Globus pallidus (tissue), 1 donor: Measurements from ENCODE around the gene PCSK6.
"Not testable (repeated sequence)": the region's sequence is repeated elsewhere in the genome, so short reads cannot be mapped to it uniquely, and the experiment has no call there.

ENCODE experiments used
- DNase-seq: peaks from one replicate; pipeline ENCODE4 v3.0.0-alpha.2; 2015; ENCODE audit warnings: low spot score

The PCSK6 gene

DNA sequence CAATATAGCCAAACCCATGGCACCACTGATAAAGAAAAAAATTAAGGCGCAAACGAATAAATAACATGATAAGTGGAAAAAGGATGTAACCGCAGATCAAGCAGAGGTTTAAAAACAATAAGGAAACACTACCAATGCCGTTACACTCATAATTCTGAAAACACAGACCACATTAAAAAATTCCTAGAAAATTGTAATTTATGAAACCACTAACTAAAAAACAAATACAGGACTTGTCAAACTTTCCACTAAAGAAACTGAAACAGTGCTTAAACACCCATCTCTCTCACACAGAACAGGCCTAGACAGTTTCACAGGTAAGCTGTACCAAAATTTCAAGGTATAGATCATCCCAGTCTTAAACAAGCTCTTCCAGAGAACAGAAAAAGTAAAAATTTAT lies 28.4 kb downstream of the PCSK6 start:
- DNase-seq: no peak

DNA sequence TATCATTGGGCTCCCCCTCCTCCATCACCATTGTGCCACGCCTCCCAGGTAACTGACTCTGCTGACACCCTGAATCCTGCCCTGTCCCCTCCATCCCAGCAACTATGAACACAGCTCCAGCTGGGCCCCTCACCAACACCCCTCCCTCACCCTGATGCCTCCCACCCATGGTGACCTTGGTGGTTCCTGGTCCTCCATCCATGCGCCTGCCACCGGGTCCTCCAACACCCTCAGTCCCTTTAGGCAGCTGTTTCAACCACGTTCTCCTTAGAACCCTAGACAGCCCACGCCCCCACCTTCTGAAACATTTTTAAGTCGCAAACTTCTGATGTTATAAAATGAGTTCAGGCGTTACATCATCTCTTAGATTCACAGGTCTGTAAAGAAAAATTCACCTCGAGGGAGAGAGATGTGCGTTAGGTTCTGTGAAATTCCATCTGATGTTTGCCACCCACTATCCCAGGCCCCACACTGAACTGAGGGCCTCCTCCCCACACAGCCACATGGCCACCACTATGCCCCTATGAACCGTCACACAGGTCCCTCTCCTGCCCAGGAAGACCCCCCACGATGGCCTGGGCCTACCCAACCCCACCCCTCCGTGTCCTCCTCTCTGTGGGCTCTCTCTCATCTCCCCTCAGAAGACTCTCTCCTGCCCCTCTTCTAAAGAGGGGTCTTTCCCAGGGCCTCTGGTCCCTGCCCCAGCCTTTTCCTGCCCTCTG lies 29.8 kb downstream of the PCSK6 start:
- no peak for DNase-seq

DNA sequence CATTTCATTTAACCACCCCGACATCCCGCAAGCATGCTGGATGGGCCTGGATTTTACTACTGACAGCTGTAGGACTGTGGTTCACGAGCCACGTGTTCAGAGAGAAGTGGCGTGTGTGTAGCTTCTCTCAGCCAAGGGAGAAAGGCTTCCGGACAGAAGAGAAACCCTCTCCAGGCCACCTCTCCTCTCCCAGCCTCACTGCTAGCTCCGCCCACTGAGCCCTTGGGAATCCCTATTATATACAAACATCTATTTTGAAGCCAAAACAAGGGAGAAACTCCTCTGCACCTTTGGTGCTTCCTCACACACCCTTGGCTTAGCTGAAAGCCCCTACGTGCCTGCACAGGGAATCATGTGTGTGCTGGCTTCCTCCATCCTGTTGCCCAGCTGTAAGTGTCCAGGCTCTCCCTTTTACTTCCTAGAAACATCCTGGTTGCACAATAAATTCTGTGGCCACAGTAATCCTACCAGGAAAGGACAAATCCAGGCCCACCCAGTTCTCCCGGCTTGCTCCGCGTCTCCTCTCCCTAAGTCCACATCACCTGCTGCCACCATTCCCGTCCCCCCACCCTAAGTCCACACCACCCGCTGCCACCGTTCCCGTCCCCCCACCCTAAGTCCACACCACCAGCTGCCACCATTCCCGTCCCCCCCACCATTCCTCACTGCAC lies 30.5 kb downstream of the PCSK6 start:
- DNase-seq: no peak

DNA sequence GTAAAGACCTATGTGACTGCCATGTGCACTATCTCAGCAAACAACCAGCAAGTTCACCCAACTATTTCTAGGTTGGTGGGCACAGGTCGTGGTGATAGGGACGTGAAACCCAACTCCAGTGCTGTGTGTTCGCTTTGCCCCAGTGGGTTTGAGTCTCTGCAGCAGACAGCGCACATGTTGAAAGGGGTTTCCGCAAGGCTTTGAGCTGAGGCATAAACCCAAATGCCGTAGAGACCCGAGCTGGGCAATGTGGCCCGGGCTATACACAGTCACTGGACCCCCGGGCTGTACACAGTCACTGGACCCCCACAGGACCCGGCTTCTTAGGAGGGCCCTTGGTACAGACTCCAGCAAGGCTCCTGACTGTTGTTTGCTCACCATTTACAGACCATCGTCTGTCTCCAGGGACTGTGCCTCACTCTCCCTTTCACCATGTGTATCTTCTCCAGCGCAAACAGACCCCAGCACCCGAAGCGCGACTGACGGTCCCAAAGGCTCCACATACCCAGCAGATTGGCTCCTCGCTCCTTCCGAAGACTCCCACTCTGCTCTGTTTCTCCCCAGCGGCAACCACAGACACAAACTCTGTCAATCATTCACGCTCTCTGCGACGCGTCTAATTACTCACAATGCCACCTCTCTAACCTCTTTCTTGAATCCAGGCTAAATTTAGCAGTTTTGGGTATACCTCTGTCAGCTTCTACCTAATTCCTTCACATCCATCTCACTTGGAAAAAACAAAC lies 31.2 kb downstream of the PCSK6 start:
- no peak for DNase-seq

DNA sequence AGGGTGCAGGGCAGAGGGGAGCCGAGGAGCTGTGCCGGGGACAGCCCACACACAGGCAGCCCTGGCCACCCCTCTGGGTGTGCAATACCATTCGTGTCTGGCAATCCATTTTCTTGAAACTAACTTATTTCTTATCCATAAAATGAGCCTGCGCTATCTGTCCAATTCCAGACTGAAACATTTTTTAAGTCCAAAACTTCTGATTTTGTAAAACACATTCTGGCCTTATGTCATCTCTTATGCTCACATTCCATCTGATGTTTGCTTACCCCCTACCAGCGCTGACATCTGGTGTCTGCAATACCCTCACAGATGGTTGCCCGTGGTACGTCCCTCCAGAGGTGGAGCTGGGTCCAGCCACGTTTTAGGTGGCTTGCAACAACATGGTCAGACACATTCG lies 31.8 kb downstream of the PCSK6 start:
- DNase-seq: no peak

DNA sequence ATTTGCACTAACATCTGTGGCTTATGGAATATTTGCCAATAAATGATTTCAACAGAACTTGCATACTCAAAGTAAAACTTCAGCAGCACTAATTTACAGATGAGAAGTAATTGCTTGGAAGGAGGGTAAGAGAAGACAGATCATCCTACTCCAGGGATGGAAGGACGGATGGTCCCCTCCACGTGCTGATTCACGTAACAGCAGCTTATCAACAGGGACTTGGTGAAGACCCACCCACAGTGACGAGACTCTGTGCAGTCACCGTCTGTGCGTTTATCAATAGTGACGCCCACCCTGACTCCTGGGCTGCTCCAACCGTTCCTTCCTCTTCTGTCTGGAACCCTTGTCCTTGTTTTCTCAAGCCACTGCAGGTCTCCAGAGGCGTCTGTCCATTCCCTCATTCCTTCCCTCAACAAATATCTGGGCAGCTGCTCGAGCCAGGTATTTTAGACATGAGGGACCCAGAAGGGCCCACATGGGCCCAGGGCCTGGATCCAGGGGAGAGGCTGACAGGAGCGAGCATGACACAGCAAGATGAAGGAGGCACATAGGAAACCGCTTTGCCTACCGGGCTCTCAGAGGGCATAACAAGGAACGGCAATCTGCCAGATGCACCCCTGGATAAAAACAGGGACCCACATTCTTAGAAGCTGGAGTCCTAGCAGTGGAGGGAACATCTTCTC lies 33.3 kb downstream of the PCSK6 start:
- no peak for DNase-seq

DNA sequence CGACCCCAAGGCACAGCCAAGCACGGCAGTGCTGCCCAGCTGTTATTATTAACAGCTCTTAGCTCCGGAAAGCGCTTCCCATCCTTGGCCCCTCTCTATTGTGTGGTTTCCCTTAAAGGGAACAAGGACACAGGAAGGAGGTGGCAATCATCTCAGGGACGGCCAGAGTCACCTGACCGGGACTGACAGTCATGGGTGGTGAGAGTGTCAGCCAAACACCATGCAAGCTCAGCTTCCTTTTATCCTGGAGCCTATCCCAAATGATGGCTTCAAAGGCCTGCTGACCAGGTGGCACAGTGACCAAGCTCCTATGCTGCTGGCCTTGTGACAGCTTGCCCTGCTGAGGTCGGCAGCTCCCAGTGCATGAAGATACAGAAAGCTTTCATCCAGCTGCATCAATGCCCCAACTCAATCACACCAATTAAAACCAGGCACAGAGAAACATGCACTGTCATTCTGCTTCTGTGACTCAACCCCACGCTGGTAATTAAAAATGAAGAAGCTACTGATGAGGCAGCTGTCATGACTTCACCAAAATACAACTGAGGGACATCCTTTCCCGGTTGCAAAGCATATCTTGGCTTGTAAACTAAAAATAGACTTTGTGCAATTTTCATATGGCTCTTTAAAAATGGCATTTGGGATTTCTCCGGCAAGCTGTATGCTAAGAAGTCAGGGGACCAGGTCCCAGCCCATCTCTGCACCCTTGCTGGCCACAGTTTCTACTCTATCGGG lies 34.0 kb downstream of the PCSK6 start:
- DNase-seq: peak; percentile 85

DNA sequence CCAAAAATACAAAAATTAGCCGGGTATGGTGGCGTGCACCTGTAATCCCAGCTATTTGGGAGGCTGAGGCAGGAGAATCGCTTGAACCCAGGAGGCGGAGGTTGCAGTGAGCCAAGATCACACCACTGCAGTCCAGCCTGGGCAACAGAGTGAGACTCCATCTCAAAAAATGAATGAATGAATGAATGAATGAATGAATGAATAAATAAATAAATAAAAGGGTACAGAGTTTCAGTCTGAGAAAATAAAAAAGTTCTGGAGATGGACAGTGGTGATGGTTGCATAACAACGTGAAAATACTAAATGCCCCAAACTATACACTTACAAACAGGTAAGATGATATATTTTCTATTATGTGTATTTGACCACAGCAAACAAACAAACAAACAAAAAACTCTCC lies 34.7 kb downstream of the PCSK6 start:
- DNase-seq: not testable (repeated sequence)

DNA sequence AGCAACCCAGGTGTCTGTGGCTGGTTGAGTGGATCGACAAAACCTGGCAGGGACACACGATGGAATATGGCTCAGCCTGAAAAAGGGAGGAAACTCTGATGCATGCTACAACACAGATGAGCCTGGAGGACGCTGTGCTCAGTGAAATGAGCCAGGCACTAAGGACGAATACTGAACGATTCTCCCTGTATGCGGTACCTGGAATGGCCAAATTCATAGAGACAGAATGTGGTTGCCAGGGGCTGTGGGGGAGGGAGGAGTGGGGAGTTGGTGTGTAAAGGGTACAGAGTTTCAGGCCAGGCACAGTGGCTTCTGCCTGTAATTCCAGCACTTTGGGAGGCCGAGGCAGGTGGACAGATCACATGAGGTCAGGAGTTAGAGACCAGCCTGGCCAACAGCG lies 35.1 kb downstream of the PCSK6 start:
- no peak for DNase-seq

DNA sequence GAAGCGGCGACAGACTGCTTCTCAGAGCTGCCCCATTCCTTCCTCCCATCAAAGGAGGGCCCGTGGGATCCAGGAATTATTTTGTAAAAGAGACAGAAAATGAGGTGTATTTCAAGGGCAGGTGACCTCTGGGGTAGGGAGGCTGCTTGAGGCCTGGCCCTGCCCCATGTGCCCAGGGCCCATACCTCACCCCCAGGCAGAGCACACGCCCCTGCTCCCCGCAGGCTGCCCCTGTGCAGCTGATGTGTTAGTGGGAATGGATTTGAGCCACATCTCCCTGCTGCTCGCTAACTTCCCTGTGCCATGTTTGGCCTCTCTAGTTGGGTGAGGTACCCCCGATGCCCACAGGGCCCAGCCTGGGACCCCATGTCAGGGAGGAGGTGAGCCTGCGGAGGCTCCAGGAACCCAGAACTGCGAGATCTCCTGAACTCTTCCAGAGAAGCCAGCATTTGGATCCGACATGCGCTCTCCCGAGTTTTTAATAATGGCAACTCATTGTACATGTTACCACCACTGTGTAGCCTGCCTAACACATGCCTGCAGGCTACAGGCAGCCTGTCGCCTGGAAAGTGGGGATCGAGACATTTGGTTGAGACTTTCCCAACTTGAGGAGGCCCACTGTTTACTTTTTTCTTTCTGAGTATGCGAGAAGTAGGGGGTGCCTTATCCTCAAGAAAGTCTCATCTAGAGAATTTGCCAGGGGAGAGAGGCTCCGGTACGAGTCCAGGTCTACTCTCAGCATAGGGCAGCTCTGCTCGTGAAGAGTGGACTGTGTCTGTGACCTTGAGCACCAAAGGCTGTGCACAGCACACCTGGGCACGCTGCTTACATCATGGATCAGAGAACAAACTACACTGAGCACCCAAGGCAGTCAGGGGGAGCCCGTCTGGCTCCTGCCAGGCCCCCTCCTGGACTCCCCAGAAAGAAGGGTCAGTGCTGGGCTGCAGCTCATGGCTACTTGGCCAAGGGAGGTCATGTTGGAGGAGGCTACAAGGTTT lies 36.1 kb downstream of the PCSK6 start:
- no peak for DNase-seq

DNA sequence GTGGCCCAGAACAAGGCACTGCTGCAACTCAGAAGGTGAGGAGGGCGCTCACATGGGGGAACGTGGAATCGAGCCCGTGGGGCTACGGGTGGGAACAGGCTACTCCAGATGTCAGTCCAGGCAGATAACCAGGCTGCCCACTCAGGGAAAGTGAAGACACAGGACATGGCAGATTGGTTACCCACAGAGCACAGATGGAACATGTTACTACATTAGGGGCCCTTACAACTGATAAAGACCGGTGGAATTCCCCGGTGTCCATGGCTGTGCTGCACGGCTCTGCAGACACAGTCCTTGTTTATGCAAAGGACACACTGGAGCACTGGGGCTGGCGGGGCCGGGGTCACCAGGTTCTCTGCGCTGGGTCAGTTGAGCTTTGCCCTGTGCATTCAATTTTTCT lies 36.9 kb downstream of the PCSK6 start:
- DNase-seq: no peak

DNA sequence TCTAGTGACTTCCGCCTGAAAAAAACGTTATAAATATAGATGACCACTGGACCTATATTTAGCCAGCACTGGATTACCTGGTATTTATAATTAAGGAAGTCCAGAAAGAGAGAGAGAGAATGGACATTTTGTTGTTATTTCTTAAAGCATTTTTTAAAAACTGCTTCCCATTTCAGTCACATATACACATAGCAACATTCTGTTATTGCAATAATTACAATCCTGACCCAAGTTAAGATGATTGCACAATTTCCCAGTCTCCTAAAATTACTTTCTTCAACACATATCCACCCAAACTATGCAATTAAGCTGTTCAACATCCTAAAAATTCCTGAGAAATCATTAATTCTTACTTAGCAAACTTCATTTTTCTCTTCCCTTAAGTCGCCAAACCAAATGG lies 37.7 kb downstream of the PCSK6 start:
- DNase-seq: no peak

DNA sequence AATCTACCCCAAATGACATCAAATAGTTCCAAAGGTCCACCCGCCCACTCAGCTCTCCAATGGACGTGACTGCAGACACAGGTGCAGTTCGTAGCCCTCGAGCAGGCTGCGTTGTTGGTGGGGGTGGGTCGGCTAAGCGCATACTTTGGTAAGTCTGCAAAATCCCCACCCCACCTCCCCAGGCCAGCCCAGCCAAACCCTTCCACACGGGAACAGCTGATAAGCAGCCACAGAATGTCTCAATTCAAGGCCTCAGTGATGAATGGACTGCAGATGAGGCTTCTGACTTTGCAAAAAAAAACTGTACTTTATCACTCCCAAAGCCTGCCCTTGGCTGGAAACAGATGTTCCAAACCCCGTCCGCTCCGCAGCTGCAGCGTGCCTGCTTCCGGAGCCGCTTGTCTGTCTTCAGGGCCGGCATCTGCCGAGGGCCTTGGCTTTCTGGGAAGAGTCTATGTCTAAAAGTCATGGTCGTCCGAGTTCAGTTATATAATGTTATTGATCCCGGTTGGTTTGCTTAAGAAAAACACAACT lies 38.2 kb downstream of the PCSK6 start:
- no peak for DNase-seq

DNA sequence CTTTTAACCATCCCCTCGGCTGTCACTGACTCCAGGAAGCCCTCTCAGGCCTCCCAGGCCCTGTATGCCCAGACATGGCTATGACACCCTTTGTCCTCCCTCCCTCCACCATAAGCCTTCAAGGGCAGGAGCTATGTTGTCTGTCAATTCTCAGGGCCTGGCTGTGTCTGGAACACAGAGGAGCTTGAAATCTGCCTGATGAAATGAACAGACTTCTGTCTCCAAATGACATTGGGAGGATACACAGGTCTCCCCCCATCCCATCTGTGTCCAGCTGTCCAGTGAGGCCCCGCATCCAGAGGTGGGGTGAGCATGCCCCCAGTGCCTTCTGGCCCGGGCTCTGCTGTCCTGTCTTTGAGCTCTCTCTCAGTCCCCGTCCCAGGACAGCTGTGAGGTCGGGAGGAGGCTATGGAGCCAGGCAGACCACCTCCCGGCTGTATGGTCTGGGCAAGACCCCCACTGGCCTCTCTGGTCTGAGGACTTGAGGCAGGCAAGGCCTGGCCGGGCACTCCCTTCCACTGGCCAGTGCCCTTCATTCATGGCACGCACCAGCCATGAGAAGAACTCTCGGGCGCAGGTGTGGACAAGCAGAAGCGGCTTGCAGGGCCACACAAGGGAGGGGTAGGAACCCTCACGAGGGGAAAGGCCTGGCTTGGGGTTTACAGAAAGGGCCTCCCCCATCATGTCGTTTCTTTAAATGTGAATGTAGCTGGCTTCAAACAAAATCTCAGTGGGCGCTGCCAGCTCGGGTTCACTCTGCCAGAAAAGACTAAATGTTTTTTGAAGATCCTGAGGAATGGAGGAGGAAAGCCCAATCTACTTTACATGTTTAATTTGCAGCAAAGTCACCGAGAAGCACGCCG lies 38.9 kb downstream of the PCSK6 start:
- no peak for DNase-seq

DNA sequence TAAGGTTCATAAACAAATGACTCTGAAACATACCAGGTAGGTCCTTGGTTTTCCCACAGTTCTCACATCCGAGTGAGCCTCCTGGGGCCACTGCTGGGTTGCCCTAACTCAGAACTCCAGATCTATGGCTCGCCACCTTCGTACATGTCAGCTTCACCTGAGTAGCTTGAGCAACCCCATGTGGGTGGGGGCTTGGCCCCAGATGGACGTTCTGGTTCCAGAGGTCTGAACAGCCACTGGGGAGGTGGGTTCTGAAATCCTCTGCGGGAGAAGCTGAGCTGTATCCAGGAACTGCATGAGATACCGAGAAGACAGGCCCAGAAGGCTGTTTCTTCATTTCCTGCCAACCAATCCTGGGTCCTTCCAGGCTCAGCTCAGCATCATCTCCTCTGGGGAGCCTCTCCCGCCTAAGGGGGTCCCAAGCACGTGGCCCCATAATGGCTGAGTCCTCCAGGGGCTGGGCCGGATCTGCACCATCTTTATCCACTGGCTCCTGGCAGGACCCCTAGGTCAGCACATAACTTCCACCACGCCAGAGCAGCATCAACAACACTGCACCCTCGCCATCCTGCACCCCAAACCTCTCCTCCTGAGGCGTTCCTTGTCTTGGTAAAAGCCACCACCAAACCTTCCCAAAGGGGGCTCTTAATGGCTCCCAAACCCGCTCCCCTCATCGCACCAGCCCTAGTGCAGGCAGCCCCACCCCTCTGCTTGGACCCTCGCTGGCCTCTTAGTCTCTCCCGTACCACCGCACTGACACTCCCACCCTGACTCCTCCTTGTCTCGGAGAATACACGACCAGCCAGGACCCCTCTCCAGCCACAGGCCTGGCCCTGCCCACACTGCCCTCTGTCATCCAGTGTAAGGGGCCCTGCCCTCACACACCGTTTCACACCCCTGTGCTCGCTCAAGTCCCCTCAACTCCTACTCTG lies 39.8 kb downstream of the PCSK6 start:
- no peak for DNase-seq

DNA sequence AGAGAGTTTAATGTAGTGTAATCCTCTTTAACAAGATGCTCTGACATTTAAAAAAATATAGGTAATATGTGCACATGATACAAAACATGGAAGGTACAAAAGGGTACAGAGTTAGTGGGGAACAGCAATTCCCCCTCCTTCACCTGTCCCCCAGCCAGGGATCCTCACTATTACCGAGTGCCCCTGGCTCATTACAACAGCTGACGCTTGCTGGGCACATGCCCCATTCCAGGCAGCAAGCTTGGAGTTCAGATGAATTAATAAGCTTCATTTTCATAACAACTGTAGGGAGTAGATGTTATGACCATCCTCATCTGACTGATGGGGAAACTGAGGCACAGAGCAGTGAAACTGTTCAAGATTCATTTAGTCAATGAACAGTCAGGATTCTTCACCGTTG lies 41.2 kb downstream of the PCSK6 start:
- no peak for DNase-seq

DNA sequence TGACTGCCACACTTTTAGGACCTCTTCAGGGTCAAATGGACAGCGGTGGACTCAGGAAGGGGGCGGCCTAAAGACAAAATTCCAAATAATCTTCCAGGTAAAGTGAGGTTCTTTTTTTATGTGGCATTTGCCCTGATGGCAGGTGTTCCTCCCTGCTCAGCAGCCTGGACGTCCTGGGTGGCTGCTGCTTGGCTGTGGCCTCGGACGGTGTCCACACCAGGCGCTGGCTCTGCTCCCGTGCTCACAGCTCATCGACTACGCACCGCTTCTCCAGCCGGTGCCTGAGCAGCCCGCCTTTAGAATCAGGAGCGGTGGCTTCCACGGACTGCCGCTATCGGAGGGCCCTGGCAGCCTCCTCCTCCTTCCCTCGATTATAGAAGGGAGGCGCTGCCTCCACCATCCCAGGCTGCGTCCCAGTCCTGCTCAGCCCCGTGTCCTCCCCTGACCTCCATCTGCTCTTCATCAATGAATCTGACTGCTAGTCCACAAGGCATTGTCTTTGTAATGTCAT lies 41.9 kb downstream of the PCSK6 start:
- DNase-seq: no peak

DNA sequence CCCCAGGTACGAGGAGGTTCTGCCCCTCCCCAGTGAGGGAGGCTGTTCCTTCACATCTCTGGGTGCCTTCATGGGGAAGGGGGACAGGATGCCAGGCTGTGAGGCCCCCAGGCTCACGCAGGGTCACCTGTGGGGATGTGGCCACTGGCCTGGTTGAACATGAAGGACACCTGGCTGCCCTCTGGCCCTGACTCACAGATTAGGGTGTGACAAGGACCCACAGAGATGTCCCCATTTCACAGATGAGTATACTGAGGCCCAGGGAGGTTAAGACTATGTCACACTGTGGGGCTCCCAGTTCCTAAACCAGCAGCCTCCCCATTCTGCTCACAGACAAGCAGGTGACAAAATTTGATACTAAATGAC lies 42.4 kb downstream of the PCSK6 start:
- DNase-seq: no peak
